ENCODE measurements around the gene PSMA3.
A peak's percentile ranks its signal among the peaks of the same experiment; 100 is the strongest.
"Not testable (repeated sequence)": the region's sequence is repeated elsewhere in the genome, so short reads cannot be mapped to it uniquely, and the experiment has no call there.

Gene PSMA3

DNA sequence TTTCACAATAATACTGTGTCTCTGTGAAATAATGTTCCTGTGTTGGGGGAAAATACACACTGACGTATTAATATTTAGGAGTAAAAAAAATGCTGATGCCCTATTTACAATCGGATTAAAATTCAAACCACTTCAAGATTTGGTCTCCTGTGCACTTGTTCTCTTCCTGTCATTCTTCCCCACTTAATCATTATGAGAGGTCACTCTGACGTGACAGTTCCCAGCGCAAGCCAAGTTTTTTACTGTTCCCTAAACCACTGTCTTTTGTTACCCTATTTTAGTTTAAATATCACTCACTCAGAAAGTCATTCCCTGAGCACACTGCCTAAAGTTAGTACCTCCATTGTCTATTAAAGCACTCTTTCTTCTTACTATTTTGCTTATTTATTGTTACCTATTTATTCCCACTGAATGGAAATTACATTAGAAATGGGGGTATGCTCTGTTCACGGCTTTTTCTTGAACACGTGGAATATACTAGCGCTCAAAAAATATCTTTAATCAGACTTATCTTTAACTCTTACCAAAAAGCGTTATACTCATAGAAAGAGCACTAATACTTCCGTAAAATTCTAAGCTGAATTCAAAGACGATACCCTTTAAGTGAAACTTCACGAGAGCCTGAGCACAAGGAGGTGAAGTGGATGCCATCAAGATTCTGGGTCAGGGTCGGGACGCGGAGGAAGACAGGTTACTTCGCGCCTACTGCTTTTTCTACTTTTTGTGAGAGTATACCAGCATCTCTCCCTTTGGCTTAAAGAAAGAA lies 670 bp upstream of the PSMA3 start:
- H3K27ac ChIP-seq (ENCODE audit: insufficient read depth in 1 of 2, low read depth in 1 of 2, low read length in 2 of 2, poor library complexity in 1 of 2, severe bottlenecking in 2 of 2) = peak overlapping the region; percentile 73 to 100
- peaks cover 18 to 38% (median 25%) of the 10 kb centered on the region in 4 experiments for H3K4me1 ChIP-seq (ENCODE audit: control extremely low read depth in 1 of 4, control insufficient read depth in 4 of 4, insufficient read depth in 4 of 4, low read length in 3 of 4)
- ChIA-PET POLR2A (interaction anchor here (0.9 to 1.3 kb wide), 3 partner anchors 42 to 54 kb away, joined by 3 to 4 read pairs (median 3); partner anchors contain the start of gene ARID4A), CTCF (interaction anchor here (1.0 to 1.3 kb wide), 4 partner anchors 9 to 28 kb away, joined by 3 to 4 read pairs (median 3); no protein-coding TSS in a partner anchor)
- peaks cover 0 to 19% (median 4%) of the 10 kb centered on the region in 4 experiments for H3K36me3 ChIP-seq (ENCODE audit: control insufficient read depth in 4 of 4, insufficient read depth in 4 of 4, low read length in 3 of 4)
- no peaks in the 10 kb centered on the region for H3K9me3 ChIP-seq (ENCODE audit: control extremely low read depth in 1 of 5, control insufficient read depth in 4 of 5, insufficient read depth in 2 of 5, low read depth in 1 of 5, low read length in 4 of 5)
- WGBS (ENCODE audit: insufficient coverage) = 0% methylated on average over 12 of the region's 16 CpGs
- H3K27me3 ChIP-seq (replicated peaks in 2 of 5; ENCODE audit: control insufficient read depth in 4 of 5, insufficient read depth in 5 of 5, low read length in 4 of 5) = no peaks in the 10 kb centered on the region
- DNase-seq = peak; percentile 23 to 53 (median 49)
- H3K4me3 ChIP-seq (ENCODE audit: control insufficient read depth in 1 of 7, extremely low read depth in 1 of 7, insufficient read depth in 4 of 7, low read depth in 2 of 7, low read length in 6 of 7) = peak overlapping the region in 6 of 7 experiments; percentile 94 to 100 (median 96)

DNA sequence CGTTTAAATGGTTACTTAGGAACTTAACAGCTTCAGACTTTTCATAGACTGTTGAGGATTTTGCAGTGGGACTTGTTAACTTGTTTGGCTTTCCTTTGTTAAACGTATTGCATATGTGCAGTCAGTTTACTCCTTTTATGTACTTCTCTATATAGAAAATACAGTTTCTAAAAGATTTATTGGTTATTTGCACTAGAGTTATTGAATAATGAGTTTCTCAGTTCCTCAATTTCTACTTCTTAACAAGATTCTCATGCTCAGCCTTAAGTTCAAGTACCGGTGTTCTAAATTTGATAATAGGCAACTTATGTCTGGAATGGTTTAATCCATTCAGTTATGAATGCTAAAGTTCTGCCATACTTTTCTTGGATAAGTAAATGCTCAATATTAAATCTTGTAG lies 919 bp downstream of the PSMA3 start:
- no CpG with 5 or more reads among the region's 3 CpGs for WGBS (ENCODE audit: insufficient coverage)
- ChIA-PET CTCF (interaction anchor here (1.2 to 1.3 kb wide), 2 partner anchors 9 to 13 kb away, joined by 3 read pairs; no protein-coding TSS in a partner anchor), POLR2A (interaction anchor here (0.7 kb wide), 1 partner anchor 9 kb away, joined by 3 read pairs; no protein-coding TSS in a partner anchor)
- no peaks in the 10 kb centered on the region for H3K27me3 ChIP-seq (replicated peaks in 2 of 5; ENCODE audit: control insufficient read depth in 4 of 5, insufficient read depth in 5 of 5, low read length in 4 of 5)
- peaks cover 16 to 32% (median 22%) of the 10 kb centered on the region in 4 experiments for H3K4me1 ChIP-seq (ENCODE audit: control extremely low read depth in 1 of 4, control insufficient read depth in 4 of 4, insufficient read depth in 4 of 4, low read length in 3 of 4)
- DNase-seq = peak in 1 of 3 donors; percentile 9
- no peaks in the 10 kb centered on the region for H3K9me3 ChIP-seq (ENCODE audit: control extremely low read depth in 1 of 5, control insufficient read depth in 4 of 5, insufficient read depth in 2 of 5, low read depth in 1 of 5, low read length in 4 of 5)
- H3K27ac ChIP-seq (ENCODE audit: insufficient read depth in 1 of 2, low read depth in 1 of 2, low read length in 2 of 2, poor library complexity in 1 of 2, severe bottlenecking in 2 of 2) = peak overlapping the region; percentile 98 to 100
- H3K36me3 ChIP-seq (ENCODE audit: control insufficient read depth in 4 of 4, insufficient read depth in 4 of 4, low read length in 3 of 4) = peaks cover 0 to 24% (median 8%) of the 10 kb centered on the region in 4 experiments
- peak overlapping the region in 6 of 7 experiments; percentile 94 to 100 (median 96) for H3K4me3 ChIP-seq (ENCODE audit: control insufficient read depth in 1 of 7, extremely low read depth in 1 of 7, insufficient read depth in 4 of 7, low read depth in 2 of 7, low read length in 6 of 7)

GRCh38 chr14:58249611-58250010 lies 5.0 kb downstream of the PSMA3 start:
- POLR2A ChIA-PET = no interaction called here
- 84% methylated on average over 8 of the region's 8 CpGs for WGBS (ENCODE audit: insufficient coverage)
- Histone ChIP-seq H3K4me1 (ENCODE audit: control extremely low read depth in 1 of 4, control insufficient read depth in 4 of 4, insufficient read depth in 4 of 4, low read length in 3 of 4) (peaks cover 6 to 18% (median 13%) of the 10 kb centered on the region in 4 experiments), H3K9me3 (ENCODE audit: control extremely low read depth in 1 of 5, control insufficient read depth in 4 of 5, insufficient read depth in 2 of 5, low read depth in 1 of 5, low read length in 4 of 5) (no peaks in the 10 kb centered on the region), H3K4me3 (ENCODE audit: control insufficient read depth in 1 of 7, extremely low read depth in 1 of 7, insufficient read depth in 4 of 7, low read depth in 2 of 7, low read length in 6 of 7) (no peak overlapping the region), H3K27ac (ENCODE audit: insufficient read depth in 1 of 2, low read depth in 1 of 2, low read length in 2 of 2, poor library complexity in 1 of 2, severe bottlenecking in 2 of 2) (no peak overlapping the region), H3K27me3 (replicated peaks in 2 of 5; ENCODE audit: control insufficient read depth in 4 of 5, insufficient read depth in 5 of 5, low read length in 4 of 5) (no peaks in the 10 kb centered on the region), H3K36me3 (ENCODE audit: control insufficient read depth in 4 of 4, insufficient read depth in 4 of 4, low read length in 3 of 4) (peaks cover 15 to 61% (median 29%) of the 10 kb centered on the region in 4 experiments)
- no peak for DNase-seq
- CTCF ChIA-PET = interaction anchor here (0.6 to 1.6 kb wide), 2 partner anchors 11 to 23 kb away, joined by 3 to 5 read pairs; no protein-coding TSS in a partner anchor

- DNase-seq = no peak
- Histone ChIP-seq H3K27ac (ENCODE audit: insufficient read depth in 1 of 2, low read depth in 1 of 2, low read length in 2 of 2, poor library complexity in 1 of 2, severe bottlenecking in 2 of 2) (no peak overlapping the region), H3K4me3 (ENCODE audit: control insufficient read depth in 1 of 7, extremely low read depth in 1 of 7, insufficient read depth in 4 of 7, low read depth in 2 of 7, low read length in 6 of 7) (no peak overlapping the region), H3K9me3 (ENCODE audit: control extremely low read depth in 1 of 5, control insufficient read depth in 4 of 5, insufficient read depth in 2 of 5, low read depth in 1 of 5, low read length in 4 of 5) (no peaks in the 10 kb centered on the region), H3K27me3 (replicated peaks in 2 of 5; ENCODE audit: control insufficient read depth in 4 of 5, insufficient read depth in 5 of 5, low read length in 4 of 5) (no peaks in the 10 kb centered on the region), H3K4me1 (ENCODE audit: control extremely low read depth in 1 of 4, control insufficient read depth in 4 of 4, insufficient read depth in 4 of 4, low read length in 3 of 4) (no peaks in the 10 kb centered on the region), H3K36me3 (ENCODE audit: control insufficient read depth in 4 of 4, insufficient read depth in 4 of 4, low read length in 3 of 4) (peaks cover 16 to 76% (median 49%) of the 10 kb centered on the region in 4 experiments)
- WGBS (ENCODE audit: insufficient coverage) = no CpG with 5 or more reads among the region's 4 CpGs
- POLR2A ChIA-PET = interaction anchor here (0.8 kb wide), 1 partner anchor 10 kb away, joined by 3 read pairs; no protein-coding TSS in a partner anchor
- CTCF ChIA-PET = interaction anchor here (0.6 to 1.5 kb wide), 8 partner anchors 11 to 102 kb away, joined by 3 to 6 read pairs (median 3); partner anchors contain the start of gene PSMA3
Observed at GRCh38 chr14:58258156-58258555, 13.5 kb downstream of the PSMA3 start.

DNA sequence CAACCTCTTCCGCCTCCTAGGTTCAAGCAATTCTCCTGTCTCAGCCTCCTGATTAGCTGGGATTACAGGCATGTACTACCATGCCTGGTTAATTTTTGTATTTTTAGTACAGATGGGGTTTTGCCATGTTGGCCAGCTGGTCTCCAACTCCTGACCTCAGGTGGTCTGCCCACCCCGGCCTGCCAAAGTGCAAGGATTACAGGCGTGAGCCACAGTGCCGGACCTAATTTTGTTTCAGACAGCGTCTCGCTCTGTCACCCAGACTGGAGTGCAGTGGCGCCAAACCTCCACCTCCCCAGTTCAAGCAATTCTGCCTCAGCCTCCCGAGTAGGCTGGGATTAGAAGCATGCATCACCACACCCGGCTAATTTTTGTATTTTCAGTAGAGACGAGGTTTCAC lies 17.4 kb downstream of the PSMA3 start:
- CTCF ChIA-PET = interaction anchor here (0.7 to 1.8 kb wide), 2 partner anchors 11 to 15 kb away, joined by 3 to 7 read pairs; no protein-coding TSS in a partner anchor
- DNase-seq; H3K9me3 ChIP-seq (ENCODE audit: control extremely low read depth in 1 of 5, control insufficient read depth in 4 of 5, insufficient read depth in 2 of 5, low read depth in 1 of 5, low read length in 4 of 5); H3K27me3 ChIP-seq (replicated peaks in 2 of 5; ENCODE audit: control insufficient read depth in 4 of 5, insufficient read depth in 5 of 5, low read length in 4 of 5); H3K4me1 ChIP-seq (ENCODE audit: control extremely low read depth in 1 of 4, control insufficient read depth in 4 of 4, insufficient read depth in 4 of 4, low read length in 3 of 4); H3K27ac ChIP-seq (ENCODE audit: insufficient read depth in 1 of 2, low read depth in 1 of 2, low read length in 2 of 2, poor library complexity in 1 of 2, severe bottlenecking in 2 of 2); H3K4me3 ChIP-seq (ENCODE audit: control insufficient read depth in 1 of 7, extremely low read depth in 1 of 7, insufficient read depth in 4 of 7, low read depth in 2 of 7, low read length in 6 of 7); POLR2A ChIA-PET: not testable (repeated sequence)
- WGBS (ENCODE audit: insufficient coverage) = 99% methylated on average over 9 of the region's 10 CpGs
- H3K36me3 ChIP-seq (ENCODE audit: control insufficient read depth in 4 of 4, insufficient read depth in 4 of 4, low read length in 3 of 4) = peaks cover 13 to 91% (median 58%) of the 10 kb centered on the region in 4 experiments

DNA sequence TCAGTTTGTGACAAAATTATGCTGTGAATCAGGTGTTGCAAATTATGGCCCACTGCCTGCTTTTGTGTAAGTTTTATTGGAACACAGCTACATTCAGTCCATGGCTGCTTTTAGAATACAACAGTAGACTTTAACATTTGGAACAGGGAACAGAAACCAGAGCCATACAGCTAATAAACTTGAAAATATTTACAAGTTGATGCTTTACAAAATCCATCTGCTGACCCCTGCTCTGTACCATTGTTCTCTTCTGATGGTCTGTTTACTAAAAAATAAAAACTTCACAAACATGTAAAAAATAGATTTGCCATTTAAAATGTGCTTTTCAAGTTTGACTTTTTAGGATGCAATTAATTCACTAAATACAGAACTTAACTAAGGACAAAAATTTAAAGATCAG lies 20.8 kb downstream of the PSMA3 start:
- CTCF ChIA-PET = interaction anchor here (2.1 kb wide), 1 partner anchor 10 kb away, joined by 14 read pairs; no protein-coding TSS in a partner anchor
- H3K27ac ChIP-seq (ENCODE audit: insufficient read depth in 1 of 2, low read depth in 1 of 2, low read length in 2 of 2, poor library complexity in 1 of 2, severe bottlenecking in 2 of 2) = no peak overlapping the region
- H3K36me3 ChIP-seq (ENCODE audit: control insufficient read depth in 4 of 4, insufficient read depth in 4 of 4, low read length in 3 of 4) = peaks cover 24 to 92% (median 56%) of the 10 kb centered on the region in 4 experiments
- no peaks in the 10 kb centered on the region for H3K4me1 ChIP-seq (ENCODE audit: control extremely low read depth in 1 of 4, control insufficient read depth in 4 of 4, insufficient read depth in 4 of 4, low read length in 3 of 4)
- no peaks in the 10 kb centered on the region for H3K9me3 ChIP-seq (ENCODE audit: control extremely low read depth in 1 of 5, control insufficient read depth in 4 of 5, insufficient read depth in 2 of 5, low read depth in 1 of 5, low read length in 4 of 5)
- no peaks in the 10 kb centered on the region for H3K27me3 ChIP-seq (replicated peaks in 2 of 5; ENCODE audit: control insufficient read depth in 4 of 5, insufficient read depth in 5 of 5, low read length in 4 of 5)
- DNase-seq = no peak
- H3K4me3 ChIP-seq (ENCODE audit: control insufficient read depth in 1 of 7, extremely low read depth in 1 of 7, insufficient read depth in 4 of 7, low read depth in 2 of 7, low read length in 6 of 7) = no peak overlapping the region
- POLR2A ChIA-PET = no interaction called here

GRCh38 chr14:58270628-58271027 lies 26.0 kb downstream of the PSMA3 start:
- Histone ChIP-seq H3K27me3 (replicated peaks in 2 of 5; ENCODE audit: control insufficient read depth in 4 of 5, insufficient read depth in 5 of 5, low read length in 4 of 5) (no peaks in the 10 kb centered on the region), H3K36me3 (ENCODE audit: control insufficient read depth in 4 of 4, insufficient read depth in 4 of 4, low read length in 3 of 4) (peaks cover 22 to 81% (median 48%) of the 10 kb centered on the region in 4 experiments), H3K4me1 (ENCODE audit: control extremely low read depth in 1 of 4, control insufficient read depth in 4 of 4, insufficient read depth in 4 of 4, low read length in 3 of 4) (peaks cover 2 to 14% (median 9%) of the 10 kb centered on the region in 4 experiments), H3K27ac (ENCODE audit: insufficient read depth in 1 of 2, low read depth in 1 of 2, low read length in 2 of 2, poor library complexity in 1 of 2, severe bottlenecking in 2 of 2) (no peak overlapping the region), H3K9me3 (ENCODE audit: control extremely low read depth in 1 of 5, control insufficient read depth in 4 of 5, insufficient read depth in 2 of 5, low read depth in 1 of 5, low read length in 4 of 5) (no peaks in the 10 kb centered on the region), H3K4me3 (ENCODE audit: control insufficient read depth in 1 of 7, extremely low read depth in 1 of 7, insufficient read depth in 4 of 7, low read depth in 2 of 7, low read length in 6 of 7) (no peak overlapping the region)
- WGBS (ENCODE audit: insufficient coverage) = no CpG with 5 or more reads among the region's 2 CpGs
- no peak for DNase-seq
- POLR2A ChIA-PET = no interaction called here
- CTCF ChIA-PET = no interaction called here

All from common myeloid progenitor, CD34-positive (primary cell).